HL-60 (cell line): ENCODE results near the gene ACACB.

Source experiments
- DNase-seq, 2 experiments: peaks; one replicate each; pipeline ENCODE4 v3.0.0-alpha.2; 2010 to 2020; ENCODE audit warnings: low read depth in 1 of 2, low spot score in 1 of 2
- H3K27ac ChIP-seq: fragments of 250-450 bp; sonication (Bioruptor Pico); replicated peaks from 2 replicates; pipeline ENCODE4 v1.5.1; 2020; ENCODE audit warnings: mild to moderate bottlenecking, moderate library complexity
- H3K27me3 ChIP-seq: fragments of 250-450 bp; sonication (Bioruptor Pico); 2 replicates; pipeline ENCODE4 v1.5.1; 2021; ENCODE audit warnings: mild to moderate bottlenecking, moderate library complexity; ENCODE audit not compliant: insufficient read depth, poor library complexity, severe bottlenecking
- H3K4me3 ChIP-seq: replicated peaks from 2 replicates; pipeline ENCODE4 v1.5.1; 2011; ENCODE audit warnings: mild to moderate bottlenecking, control low read depth, low read length; ENCODE audit not compliant: insufficient read depth
- CTCF ChIP-seq: IDR thresholded peaks from one replicate; pipeline ENCODE4 v1.5.1; 2011; ENCODE audit warnings: low read length, control low read depth, inconsistent platforms; ENCODE audit not compliant: insufficient read depth
- GABPA ChIP-seq: IDR thresholded peaks from 2 replicates; pipeline ENCODE4 v1.6.1; 2012; ENCODE audit warnings: low read depth
- POLR2AphosphoS5 ChIP-seq: IDR thresholded peaks from 2 replicates; pipeline ENCODE4 v1.6.1; 2012; ENCODE audit warnings: low read depth
- REST ChIP-seq: IDR thresholded peaks from 2 replicates; pipeline ENCODE4 v1.6.1; 2012; ENCODE audit warnings: low read depth; ENCODE audit not compliant: insufficient replicate concordance
- SPI1 ChIP-seq: IDR thresholded peaks from 2 replicates; pipeline ENCODE4 v1.6.1; 2012; ENCODE audit warnings: low read depth, mild to moderate bottlenecking, borderline replicate concordance

Gene ACACB

GRCh38 chr12:109290061-109290460 is 173.7 kb downstream of the ACACB start:
- DNase-seq: no peak
- Histone ChIP-seq H3K4me3 (no peak overlapping the region), H3K27ac (no peak overlapping the region), H3K27me3 (peaks cover 16% of the 10 kb centered on the region)
- TF ChIP-seq SPI1 (no peak), REST (no peak), POLR2AphosphoS5 (no peak), CTCF (no peak), GABPA (no peak)

GRCh38 chr12:109291117-109291516 is 174.7 kb downstream of the ACACB start:
- no peak overlapping the region for H3K27ac ChIP-seq
- no peak overlapping the region for H3K4me3 ChIP-seq
- no peak for DNase-seq
- TF ChIP-seq SPI1 (no peak), REST (no peak), CTCF (no peak), GABPA (no peak), POLR2AphosphoS5 (no peak)
- H3K27me3 ChIP-seq: peaks cover 16% of the 10 kb centered on the region

GRCh38 chr12:109291521-109292341 is 175.3 kb downstream of the ACACB start:
- Histone ChIP-seq H3K27me3 (peaks cover 16% of the 10 kb centered on the region), H3K27ac (no peak overlapping the region), H3K4me3 (no peak overlapping the region)
- DNase-seq: no peak
- TF ChIP-seq GABPA (no peak), SPI1 (no peak), POLR2AphosphoS5 (no peak), REST (no peak), CTCF (no peak)
